Astrocyte (in vitro differentiated cells and primary cell): ENCODE data around the gene GREB1L.

Experiments used
- EZH2 ChIP-seq: IDR thresholded peaks from 2 replicates; pipeline ENCODE4 v1.6.1; 2012; ENCODE audit warnings: mild to moderate bottlenecking, low read length, inconsistent platforms; ENCODE audit not compliant: insufficient read depth
- TF ChIP-seq, protein P1 (sequence below): IDR thresholded peaks from 2 replicates; pipeline ENCODE4 v1.5.1; 2011; ENCODE audit warnings: low read depth, mild to moderate bottlenecking, inconsistent platforms, low read length, moderate library complexity; ENCODE audit not compliant: insufficient read depth

DNA sequence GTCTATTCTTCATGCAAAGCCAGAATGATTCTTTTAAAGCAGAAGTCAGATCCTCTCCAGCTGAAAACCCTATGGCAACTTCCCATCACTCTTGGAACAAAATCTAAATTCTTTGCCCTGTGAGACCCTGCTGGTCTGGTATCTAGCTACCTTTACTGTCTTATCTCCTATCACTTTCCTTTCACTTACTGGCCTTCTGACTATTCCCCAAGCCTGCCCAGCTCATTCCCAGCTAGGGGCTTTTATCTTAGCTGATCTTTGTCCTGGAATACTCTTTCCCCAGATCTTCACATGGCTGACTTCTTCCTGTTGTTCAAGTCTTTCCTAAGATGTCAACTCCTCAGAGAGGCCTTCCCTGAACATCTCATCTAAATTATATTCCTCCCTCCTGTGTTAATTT is 63.6 kb downstream of the GREB1L start:
- TF ChIP-seq, protein P1, sequence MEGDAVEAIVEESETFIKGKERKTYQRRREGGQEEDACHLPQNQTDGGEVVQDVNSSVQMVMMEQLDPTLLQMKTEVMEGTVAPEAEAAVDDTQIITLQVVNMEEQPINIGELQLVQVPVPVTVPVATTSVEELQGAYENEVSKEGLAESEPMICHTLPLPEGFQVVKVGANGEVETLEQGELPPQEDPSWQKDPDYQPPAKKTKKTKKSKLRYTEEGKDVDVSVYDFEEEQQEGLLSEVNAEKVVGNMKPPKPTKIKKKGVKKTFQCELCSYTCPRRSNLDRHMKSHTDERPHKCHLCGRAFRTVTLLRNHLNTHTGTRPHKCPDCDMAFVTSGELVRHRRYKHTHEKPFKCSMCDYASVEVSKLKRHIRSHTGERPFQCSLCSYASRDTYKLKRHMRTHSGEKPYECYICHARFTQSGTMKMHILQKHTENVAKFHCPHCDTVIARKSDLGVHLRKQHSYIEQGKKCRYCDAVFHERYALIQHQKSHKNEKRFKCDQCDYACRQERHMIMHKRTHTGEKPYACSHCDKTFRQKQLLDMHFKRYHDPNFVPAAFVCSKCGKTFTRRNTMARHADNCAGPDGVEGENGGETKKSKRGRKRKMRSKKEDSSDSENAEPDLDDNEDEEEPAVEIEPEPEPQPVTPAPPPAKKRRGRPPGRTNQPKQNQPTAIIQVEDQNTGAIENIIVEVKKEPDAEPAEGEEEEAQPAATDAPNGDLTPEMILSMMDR = no peak
- no peak for TF ChIP-seq EZH2
